ENCODE data around the gene TMEM130.
A peak's percentile ranks its signal among the peaks of the same experiment; 100 is the strongest.
"Not testable (repeated sequence)": the region's sequence is repeated elsewhere in the genome, so short reads cannot be mapped to it uniquely, and the experiment has no call there.

Gene TMEM130

DNA sequence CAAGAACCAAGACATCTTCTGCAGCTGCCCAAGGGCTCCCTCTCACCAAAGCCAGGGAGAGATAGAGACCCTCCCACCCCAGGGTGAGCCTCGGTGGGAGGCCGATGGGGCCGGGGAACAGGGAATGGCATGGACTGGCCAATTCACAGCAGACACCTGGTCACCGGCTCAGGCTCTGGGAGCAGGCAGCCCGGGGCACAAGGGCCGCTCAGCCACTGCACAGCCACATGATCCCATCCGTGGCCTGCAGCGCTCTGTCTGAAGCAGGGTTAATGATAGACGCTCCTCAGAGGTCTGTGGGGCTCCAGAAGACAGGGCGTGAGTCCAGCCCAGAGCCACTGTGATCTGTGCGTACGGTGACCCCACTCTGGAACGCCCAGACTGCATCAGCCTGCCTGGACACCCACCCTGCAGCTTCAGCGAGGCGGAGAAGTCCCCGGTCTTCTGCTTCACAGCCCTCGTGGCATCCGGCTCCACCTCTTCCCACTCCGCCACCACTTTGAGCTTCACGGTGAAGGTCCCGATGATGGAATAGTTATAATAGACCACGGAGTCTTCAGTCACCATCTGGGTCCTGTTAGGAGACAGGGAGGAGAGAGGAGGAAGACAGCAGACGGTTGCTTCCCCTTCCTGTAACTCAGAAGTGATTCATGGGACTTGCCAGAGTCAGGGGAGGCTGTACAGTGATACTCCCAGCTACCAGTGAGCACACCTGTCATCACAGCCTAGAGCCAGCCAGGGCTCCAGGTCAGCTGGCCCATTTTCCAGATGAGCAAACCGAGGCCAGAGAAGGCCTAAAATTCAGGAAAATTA lies 14.0 kb downstream of the TMEM130 start:
- in situ Hi-C loops (cut with MboI; ENCODE audit: low pct_unique_long_range_greater_than_20kb, low sequenced_read_pairs, unreplicated experiment), result loop anchor here (25.0 kb wide), 1 partner anchor 544 kb away; no protein-coding TSS in a partner anchor
- TF ChIP-seq, protein P1, sequence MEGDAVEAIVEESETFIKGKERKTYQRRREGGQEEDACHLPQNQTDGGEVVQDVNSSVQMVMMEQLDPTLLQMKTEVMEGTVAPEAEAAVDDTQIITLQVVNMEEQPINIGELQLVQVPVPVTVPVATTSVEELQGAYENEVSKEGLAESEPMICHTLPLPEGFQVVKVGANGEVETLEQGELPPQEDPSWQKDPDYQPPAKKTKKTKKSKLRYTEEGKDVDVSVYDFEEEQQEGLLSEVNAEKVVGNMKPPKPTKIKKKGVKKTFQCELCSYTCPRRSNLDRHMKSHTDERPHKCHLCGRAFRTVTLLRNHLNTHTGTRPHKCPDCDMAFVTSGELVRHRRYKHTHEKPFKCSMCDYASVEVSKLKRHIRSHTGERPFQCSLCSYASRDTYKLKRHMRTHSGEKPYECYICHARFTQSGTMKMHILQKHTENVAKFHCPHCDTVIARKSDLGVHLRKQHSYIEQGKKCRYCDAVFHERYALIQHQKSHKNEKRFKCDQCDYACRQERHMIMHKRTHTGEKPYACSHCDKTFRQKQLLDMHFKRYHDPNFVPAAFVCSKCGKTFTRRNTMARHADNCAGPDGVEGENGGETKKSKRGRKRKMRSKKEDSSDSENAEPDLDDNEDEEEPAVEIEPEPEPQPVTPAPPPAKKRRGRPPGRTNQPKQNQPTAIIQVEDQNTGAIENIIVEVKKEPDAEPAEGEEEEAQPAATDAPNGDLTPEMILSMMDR (IDR thresholded peaks at IDR 0.05; ENCODE audit: extremely low read depth, insufficient read depth, missing control alignments), result no peak
- no peak for DNase-seq (ENCODE audit: low spot score)

DNA sequence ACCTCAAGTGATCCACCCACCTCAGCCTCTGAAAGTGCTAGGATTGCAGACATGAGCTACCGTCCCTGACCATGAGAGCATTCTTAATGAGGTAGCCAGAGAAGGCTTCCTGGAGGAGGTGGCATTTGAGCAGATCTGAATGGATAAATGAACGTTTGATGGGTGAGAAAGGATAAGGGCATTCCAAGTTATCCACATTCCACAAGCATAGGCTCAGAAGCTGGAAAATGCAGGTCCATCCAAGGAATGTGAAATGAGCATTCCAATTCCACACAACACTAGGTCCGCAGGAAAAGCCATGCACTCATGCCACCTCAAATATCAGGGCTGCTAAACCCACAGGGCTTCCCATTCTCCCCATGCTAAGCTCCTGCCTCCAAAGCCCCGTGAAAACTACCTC lies 17.0 kb downstream of the TMEM130 start:
- TF ChIP-seq, protein P1 (IDR thresholded peaks at IDR 0.05; ENCODE audit: extremely low read depth, insufficient read depth, missing control alignments), result no peak
- in situ Hi-C loops (cut with MboI; ENCODE audit: low pct_unique_long_range_greater_than_20kb, low sequenced_read_pairs, unreplicated experiment), result loop anchor here (25.0 kb wide), 1 partner anchor 541 kb away; no protein-coding TSS in a partner anchor
- no peak for DNase-seq (ENCODE audit: low spot score)

DNA sequence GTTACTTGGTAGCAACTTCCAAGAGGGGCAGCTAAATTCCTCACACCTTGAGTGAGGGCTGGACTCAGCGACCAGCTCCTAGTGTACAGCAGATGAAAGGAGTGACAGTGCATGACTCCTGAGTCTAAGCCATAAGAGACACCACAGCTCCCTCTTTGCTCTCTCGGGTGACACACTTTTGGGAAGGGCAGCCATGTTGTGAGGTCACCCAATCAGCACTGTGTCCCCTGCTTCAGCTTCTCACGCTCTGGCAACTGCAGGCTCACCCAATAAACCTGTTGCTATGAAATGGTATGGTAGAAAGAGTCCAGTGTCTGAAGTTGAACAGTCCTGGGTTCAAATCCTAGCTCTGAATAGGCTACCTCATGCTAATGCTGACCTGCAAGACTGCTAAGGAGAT lies 20.9 kb downstream of the TMEM130 start:
- TF ChIP-seq, protein P1 (IDR thresholded peaks at IDR 0.05; ENCODE audit: extremely low read depth, insufficient read depth, missing control alignments), result no peak
- DNase-seq (ENCODE audit: low spot score), result no peak
- in situ Hi-C loops (cut with MboI; ENCODE audit: low pct_unique_long_range_greater_than_20kb, low sequenced_read_pairs, unreplicated experiment), result loop anchor here (25.0 kb wide), 1 partner anchor 112 kb away; no protein-coding TSS in a partner anchor

DNA sequence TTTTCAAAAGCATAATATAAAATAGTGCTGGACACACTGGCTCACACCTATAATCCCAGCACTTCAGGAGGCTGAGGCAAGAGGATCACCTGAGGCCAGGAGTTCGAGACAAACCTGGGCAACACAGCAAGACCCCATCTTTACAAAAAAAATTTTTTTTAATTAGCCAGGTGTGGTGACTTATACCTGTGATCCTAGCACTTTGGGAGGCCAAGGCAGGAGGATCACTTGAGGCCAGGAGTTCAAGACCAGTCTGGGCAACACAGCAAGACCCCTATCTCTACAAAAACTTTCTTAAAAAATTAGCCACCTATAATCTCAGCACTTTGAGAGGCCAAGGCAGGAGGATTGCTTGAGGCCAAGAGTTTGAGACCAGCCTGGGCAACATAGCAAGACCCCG lies 27.3 kb downstream of the TMEM130 start:
- in situ Hi-C loops (cut with MboI; ENCODE audit: low pct_unique_long_range_greater_than_20kb, low sequenced_read_pairs, unreplicated experiment), result loop anchor here (25.0 kb wide), 1 partner anchor 105 kb away; no protein-coding TSS in a partner anchor
- not testable (repeated sequence) for DNase-seq (ENCODE audit: low spot score)

DNA sequence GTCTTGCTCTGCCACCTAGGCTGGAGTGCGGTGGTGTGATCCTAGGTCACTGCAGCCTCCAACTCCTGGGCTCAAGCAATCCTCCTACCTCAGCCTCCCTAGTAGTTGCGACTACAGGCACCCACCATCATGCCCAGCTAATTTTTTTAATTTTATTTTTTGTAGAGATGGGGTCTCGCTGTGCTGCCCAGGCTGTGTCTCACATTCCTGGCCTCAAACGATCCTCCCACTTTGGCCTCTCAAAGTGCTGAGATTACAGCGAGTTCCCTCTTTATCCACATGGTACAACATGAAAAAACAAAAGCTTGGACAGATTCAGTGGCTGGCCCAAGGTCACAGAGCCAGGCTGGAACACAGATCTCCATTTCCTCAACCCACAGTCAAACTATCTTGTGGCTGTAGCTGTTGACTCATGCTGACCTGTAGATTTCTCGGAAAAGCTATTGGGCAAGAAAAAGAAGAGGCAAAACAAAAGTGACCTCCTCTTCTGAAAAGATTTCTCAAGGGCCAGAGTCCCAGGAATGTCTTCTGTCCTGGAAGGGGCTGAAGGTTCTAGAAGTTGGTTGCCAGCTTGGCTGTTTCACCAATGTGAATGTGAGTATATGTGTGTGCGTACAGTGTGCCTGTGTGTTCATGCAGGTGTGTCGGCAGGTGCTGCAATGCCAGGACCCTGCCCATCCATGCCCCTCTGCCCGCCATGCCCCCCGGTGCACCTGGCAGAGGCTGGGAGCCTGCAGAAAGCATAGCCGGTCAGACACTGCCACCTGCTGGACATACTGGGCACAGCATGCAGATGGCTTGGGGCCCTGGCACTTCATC lies 28.4 kb downstream of the TMEM130 start:
- TF ChIP-seq, protein P1 (IDR thresholded peaks at IDR 0.05; ENCODE audit: extremely low read depth, insufficient read depth, missing control alignments), result peak; percentile 99
- in situ Hi-C loops (cut with MboI; ENCODE audit: low pct_unique_long_range_greater_than_20kb, low sequenced_read_pairs, unreplicated experiment), result loop anchor here (25.0 kb wide), 1 partner anchor 104 kb away; no protein-coding TSS in a partner anchor
- DNase-seq (ENCODE audit: low spot score), result peak; percentile 80

DNA sequence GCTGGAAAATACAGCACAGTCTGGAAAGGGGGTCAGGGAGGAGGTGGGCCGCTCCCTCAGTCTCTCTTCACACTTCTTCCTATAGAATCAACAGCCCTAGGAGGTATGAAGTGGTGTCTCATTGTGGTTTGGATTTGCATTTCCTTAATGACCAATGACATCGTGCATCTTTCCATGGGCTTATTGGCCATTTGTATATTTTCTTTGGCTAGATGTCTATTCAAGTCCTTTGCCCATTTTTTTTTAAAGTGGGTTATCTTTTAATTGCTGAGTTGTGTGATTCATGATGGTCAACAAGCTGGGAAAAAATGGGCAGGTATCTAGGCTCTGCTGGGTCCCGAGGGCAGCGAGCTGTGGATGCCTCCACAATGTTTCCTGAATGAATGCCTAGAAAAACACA lies 29.1 kb downstream of the TMEM130 start:
- in situ Hi-C loops (cut with MboI; ENCODE audit: low pct_unique_long_range_greater_than_20kb, low sequenced_read_pairs, unreplicated experiment), result loop anchor here (25.0 kb wide), 1 partner anchor 103 kb away; no protein-coding TSS in a partner anchor
- TF ChIP-seq, protein P1 (IDR thresholded peaks at IDR 0.05; ENCODE audit: extremely low read depth, insufficient read depth, missing control alignments), result no peak
- DNase-seq (ENCODE audit: low spot score), result no peak

Measured in GM13977 (cell line).